GM18873 (cell line): ENCODE measurements around the gene PSKH1.
"Not testable (repeated sequence)": the region's sequence is repeated elsewhere in the genome, so short reads cannot be mapped to it uniquely, and the experiment has no call there.

Experiments
- ATAC-seq: cut with Tn5 transposase; IDR thresholded peaks from one replicate; pipeline ENCODE4 v1.9.1; 2021; ENCODE audit warnings: mild to moderate bottlenecking, moderate library complexity, moderate number of reproducible peaks; ENCODE audit not compliant: unreplicated experiment, low FRiP score

The PSKH1 gene

DNA sequence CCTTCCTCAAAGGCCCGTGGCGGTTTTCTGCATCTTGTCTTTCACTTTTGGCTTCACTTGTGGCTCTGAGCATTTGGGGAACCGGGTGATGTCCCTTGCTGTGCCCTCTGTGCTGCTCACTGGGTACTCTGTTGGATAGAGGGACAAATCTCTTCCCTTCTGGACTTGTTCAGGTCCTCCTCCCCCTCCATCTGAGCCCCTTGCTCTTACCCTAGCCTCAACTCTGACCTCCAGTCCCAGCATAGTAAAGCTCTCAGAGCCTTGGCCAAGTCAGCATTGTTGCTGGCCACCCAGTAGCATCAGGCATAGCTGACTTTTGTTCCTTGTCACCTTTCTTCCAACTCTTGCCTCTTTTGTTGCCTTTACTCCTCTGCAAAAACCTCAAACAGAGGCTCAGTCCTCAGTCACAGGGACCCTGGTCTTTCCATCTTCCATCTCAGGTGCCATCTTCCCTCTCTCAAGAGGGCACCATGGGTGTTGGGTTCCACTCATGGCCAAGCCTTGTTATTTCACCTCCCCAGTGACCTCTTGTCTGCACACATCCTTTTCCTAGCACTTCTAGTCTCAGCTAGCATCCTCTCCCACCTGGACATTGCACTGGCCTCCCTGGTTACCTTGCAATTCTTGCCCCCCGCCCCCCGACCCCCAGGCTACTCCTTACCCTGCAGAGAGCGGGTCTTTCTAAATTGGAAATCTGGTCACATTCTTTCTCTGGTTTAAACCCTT lies 44.0 kb downstream of the PSKH1 start:
- peak; percentile 42 for ATAC-seq

- not testable (repeated sequence) for ATAC-seq
Observed at GRCh38 chr16:67937713-67938112, 44.7 kb downstream of the PSKH1 start.

DNA sequence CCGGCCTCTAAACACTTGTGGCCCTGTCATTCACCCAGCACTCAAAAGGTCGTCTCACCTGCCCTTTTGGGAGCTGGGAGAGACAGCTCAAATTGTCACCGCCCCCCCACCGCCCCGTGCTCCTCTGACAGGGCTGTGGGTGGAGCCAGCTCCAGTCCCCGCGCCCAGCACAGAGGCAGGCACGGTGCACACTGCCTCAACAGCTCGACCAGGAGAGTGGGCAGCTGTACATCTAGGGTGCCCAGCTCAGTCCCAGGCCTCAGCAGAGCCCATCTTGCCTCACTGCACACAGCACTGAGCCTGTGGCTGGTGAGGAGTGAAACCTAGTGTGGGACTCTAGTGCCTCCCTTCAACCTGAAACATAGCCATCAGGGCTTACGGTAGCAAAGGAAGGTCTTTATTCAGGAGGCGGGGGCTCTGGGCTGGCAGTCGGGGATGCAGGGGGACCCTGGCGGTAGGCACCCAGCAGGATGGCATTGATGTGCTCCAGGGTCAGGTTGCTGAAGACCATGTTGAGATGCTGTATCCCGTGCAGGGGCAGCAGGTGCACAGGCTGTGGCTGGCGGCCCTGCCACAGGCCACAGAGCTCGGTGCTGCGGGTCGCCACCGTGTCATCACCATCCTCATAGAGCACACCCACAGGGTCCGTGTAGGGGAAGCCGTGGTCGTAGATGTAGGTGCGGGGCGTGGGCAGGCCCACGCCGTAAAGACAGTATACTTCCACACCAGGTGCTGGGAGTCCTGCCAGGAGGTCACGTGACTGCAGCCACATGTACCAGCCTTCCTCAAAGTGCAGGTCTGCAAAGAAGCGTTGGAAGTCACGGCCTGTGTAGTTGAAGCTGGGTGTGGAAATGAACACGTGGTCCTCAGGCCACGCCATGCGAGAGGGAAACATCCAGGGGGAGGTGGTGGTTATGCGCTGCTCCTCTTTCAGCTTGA lies 46.7 kb downstream of the PSKH1 start:
- ATAC-seq: no peak

- ATAC-seq: no peak
Observed at GRCh38 chr16:67940446-67941089, 47.5 kb downstream of the PSKH1 start.

DNA sequence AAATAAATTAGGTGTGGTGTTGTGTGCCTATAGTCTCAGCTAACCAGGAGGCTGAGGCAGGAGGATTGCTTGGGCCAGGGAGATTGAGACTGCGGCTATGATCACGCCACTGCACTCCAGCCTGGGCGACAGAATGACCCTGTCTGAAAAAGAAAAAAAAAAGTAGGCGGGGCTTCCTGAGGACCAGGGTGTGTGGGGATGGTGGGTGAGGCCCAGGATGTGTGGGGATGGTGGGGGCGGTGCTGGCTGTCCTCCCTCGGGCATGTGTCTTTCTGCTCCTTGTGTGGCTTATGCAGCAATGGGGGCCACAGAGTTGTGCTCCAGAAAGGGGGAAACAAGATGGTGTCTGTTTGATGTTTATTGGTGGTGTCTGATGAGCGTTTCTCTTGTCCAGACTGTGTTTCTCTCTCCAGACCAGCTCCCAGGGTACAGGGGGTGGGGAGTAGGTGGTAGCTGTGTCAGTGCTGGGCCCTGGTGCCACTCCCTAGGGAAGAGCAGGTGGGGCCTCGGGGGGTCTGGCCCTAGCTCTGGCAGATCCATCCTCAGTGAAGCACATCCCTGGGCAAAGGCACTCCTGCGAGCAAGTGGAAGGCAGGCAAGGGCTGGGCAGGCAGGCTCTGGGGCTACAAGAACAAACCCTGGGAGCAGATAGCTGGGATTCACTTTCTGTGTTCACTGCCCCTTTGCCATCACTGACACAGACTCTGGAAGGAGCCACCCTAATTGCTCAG lies 48.6 kb downstream of the PSKH1 start:
- no peak for ATAC-seq

DNA sequence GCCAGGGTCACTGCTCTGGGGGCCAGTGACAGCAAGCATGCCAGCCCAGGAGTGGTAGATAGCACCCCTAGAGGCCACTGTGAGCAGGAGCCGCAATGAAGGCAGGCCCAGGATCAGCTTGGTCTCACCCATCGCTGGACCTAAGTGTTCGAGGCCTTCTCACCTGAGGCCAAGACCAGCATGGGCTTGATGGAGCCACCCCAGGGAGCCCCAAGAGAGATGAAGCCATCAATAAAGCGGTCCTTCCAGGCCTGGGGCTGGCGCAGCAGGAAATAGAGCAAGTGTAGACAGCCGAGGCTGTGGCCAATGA lies 49.1 kb downstream of the PSKH1 start:
- no peak for ATAC-seq

- no peak for ATAC-seq
Observed at GRCh38 chr16:67942510-67943255, 49.6 kb downstream of the PSKH1 start.

GRCh38 chr16:67943256-67943618 lies 50.2 kb downstream of the PSKH1 start:
- no peak for ATAC-seq

DNA sequence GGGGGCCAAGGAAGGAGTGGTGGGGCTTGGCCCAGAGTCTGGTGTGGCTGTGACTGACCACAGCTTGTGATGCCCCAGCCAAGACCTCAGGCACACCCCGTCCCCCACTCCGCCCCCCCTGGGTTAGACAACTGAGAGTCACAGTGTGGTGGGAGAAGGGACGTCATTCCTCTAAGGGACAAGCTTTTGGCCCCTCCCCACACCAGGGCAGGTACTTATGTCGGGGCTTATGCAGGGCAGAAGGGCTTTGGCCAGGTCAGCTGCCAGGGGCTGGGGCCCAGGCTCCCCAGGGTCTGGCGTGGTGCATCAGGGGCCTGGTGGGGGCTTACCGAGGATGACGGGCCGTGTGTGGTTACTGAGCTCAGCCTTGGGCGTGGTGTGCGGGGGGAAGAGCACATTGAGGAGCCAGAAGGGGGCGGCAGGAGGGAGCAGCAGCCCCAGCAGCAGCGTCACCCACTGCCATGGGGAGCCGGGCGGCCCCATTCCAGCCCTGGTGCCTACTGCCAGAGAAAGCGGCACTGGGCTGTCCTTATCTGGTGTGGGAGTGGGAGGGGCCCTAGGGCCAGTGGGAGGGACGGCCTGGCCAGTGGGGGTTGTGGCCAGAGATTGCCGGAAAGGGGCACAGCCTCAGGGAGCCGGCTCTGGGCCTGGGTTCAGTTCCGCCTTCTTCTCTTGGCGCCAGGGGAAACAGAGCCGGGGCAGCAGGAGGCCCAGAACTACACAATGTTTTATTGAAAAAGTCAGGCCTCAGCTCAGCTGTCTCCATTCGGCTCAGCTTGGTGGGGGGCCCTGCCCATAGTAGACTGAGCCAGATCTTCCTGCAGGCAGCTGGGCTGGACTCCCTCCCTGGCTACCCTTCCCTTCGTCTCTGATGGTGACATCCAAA lies 50.8 kb downstream of the PSKH1 start, which contains the start of gene LCAT:
LCAT (minus strand) TSS at position 502 of the 886 bp plus-strand sequence; CDS start at position 483, 19 bp downstream.
- ATAC-seq: no peak

- ATAC-seq: no peak
Observed at GRCh38 chr16:67944690-67945391, 51.8 kb downstream of the PSKH1 start.

GRCh38 chr16:67945392-67945933 lies 52.4 kb downstream of the PSKH1 start:
- no peak for ATAC-seq

DNA sequence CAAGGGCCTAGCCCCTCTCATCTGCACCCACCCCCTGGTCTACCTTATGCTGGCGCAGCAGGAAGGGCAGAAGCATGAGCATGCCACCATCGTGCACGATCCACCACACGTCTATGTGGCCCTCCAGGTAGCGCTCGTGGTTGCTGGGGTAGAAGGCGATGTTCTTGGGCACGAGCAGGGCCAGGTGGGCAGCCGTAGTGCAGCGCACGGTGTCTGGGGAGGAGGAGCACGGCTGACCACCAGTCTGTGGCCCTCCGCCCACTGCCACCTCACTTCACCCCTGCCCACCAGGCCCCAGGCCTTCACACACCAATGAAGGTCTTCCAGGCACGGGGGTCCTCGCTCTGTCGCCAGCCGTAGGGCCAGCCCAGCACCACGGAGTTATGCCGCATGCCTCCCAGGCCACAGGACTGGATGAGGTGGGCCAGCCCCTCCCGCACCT lies 53.1 kb downstream of the PSKH1 start:
- ATAC-seq: no peak

- no peak for ATAC-seq
Observed at GRCh38 chr16:67946966-67947558, 54.0 kb downstream of the PSKH1 start.

DNA sequence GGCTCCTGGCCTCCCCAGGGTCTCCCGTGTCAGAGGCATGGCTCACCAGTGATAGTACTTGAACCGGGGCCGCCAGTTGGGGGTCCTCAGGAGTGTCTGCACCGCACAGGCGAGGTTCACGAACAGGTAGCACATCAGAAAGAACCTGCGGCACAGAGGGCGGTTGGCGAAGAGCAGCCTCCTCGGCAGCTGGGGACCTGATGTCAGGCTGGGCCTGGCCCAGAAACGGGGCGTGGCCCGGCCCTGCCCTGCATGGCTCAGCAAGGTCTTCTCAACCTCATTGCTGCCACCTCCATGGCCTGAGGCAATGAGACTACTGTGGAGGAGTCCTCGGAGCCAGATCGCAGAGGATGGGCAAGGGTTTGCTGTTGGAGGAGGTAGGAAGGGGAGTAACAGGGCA lies 55.0 kb downstream of the PSKH1 start:
- ATAC-seq: no peak

- no peak for ATAC-seq
Observed at GRCh38 chr16:67949645-67950044, 56.6 kb downstream of the PSKH1 start.

GRCh38 chr16:67950335-67950843 lies 57.3 kb downstream of the PSKH1 start:
- no peak for ATAC-seq

- no peak for ATAC-seq
Observed at GRCh38 chr16:67951485-67951884, 58.4 kb downstream of the PSKH1 start.
